Stromal cell of bone marrow (primary cell): ENCODE results near the gene THAP6.
"Not testable (repeated sequence)": the region's sequence is repeated elsewhere in the genome, so short reads cannot be mapped to it uniquely, and the experiment has no call there.

Experiments used
- DNase-seq: peaks from one replicate; pipeline ENCODE4 v3.0.0-alpha.2; 2012; ENCODE audit warnings: low read depth

Gene THAP6

GRCh38 chr4:75514131-75514948, at the start of gene THAP6, which contains the start of gene RCHY1:
THAP6 (plus strand) TSS chr4:75514473; CDS start chr4:75515453, 980 bp downstream.
RCHY1 (minus strand) TSS chr4:75514403; CDS start chr4:75514286, 117 bp downstream.
- DNase-seq = peak; percentile 92

GRCh38 chr4:75469896-75470295, 44.4 kb upstream of the THAP6 start:
- no peak for DNase-seq

- no peak for DNase-seq
Observed at GRCh38 chr4:75470738-75471137, 43.5 kb upstream of the THAP6 start.

- DNase-seq = no peak
Observed at GRCh38 chr4:75477201-75477600, 37.1 kb upstream of the THAP6 start.

GRCh38 chr4:75484190-75484589, 30.1 kb upstream of the THAP6 start:
- no peak for DNase-seq

GRCh38 chr4:75490155-75490554, 24.1 kb upstream of the THAP6 start:
- no peak for DNase-seq

- DNase-seq = peak; percentile 65
Observed at GRCh38 chr4:75494563-75494962, 19.7 kb upstream of the THAP6 start.

GRCh38 chr4:75495476-75495875, 18.8 kb upstream of the THAP6 start:
- DNase-seq = no peak

GRCh38 chr4:75496406-75496805, 17.9 kb upstream of the THAP6 start:
- DNase-seq = no peak

- DNase-seq = no peak
Observed at GRCh38 chr4:75497133-75497532, 17.1 kb upstream of the THAP6 start.

- DNase-seq = no peak
Observed at GRCh38 chr4:75498041-75498440, 16.2 kb upstream of the THAP6 start.

- DNase-seq = no peak
Observed at GRCh38 chr4:75499900-75500299, 14.4 kb upstream of the THAP6 start.

- DNase-seq = no peak
Observed at GRCh38 chr4:75502671-75503070, 11.6 kb upstream of the THAP6 start.

GRCh38 chr4:75505630-75506029, 8.6 kb upstream of the THAP6 start:
- no peak for DNase-seq

GRCh38 chr4:75509592-75509991, 4.7 kb upstream of the THAP6 start:
- not testable (repeated sequence) for DNase-seq

- no peak for DNase-seq
Observed at GRCh38 chr4:75511841-75512240, 2.4 kb upstream of the THAP6 start.

GRCh38 chr4:75512386-75513211, 1.7 kb upstream of the THAP6 start:
- DNase-seq = no peak

GRCh38 chr4:75513526-75514130, 645 bp upstream of the THAP6 start:
- no peak for DNase-seq

GRCh38 chr4:75514949-75515612, 808 bp downstream of the THAP6 start:
- DNase-seq = no peak

GRCh38 chr4:75516144-75516543, 1.9 kb downstream of the THAP6 start:
- no peak for DNase-seq

- not testable (repeated sequence) for DNase-seq
Observed at GRCh38 chr4:75519452-75519851, 5.2 kb downstream of the THAP6 start.

- DNase-seq = no peak
Observed at GRCh38 chr4:75525086-75525485, 10.8 kb downstream of the THAP6 start.
